Thymus (tissue), 11 donors: Measurements from ENCODE around the gene TSPAN9. TPM values are rescaled to one million over a fixed set of nuclear protein-coding genes. Genes with fewer than 3 reads are reported as not detected.

Source experiments
- DNase-seq, 9 donors: peaks; one replicate each; pipeline ENCODE4 v3.0.0-alpha.2; 2013; ENCODE audit warnings: low spot score in 9 of 9, low read depth in 6 of 9, missing footprints in 1 of 9
- H3K27ac ChIP-seq, 2 donors: one replicate each; pipeline ENCODE4 v1.5.1; 2013; ENCODE audit warnings: control low read depth in 1 of 2, low read depth in 1 of 2, low read length in 1 of 2, mild to moderate bottlenecking in 1 of 2, moderate library complexity in 1 of 2
- H3K27me3 ChIP-seq, 2 donors: one replicate each; pipeline ENCODE4 v1.5.1; 2013; ENCODE audit warnings: low read length in 1 of 2; ENCODE audit not compliant: control insufficient read depth in 2 of 2, insufficient read depth in 1 of 2
- H3K36me3 ChIP-seq, 2 donors: one replicate each; pipeline ENCODE4 v1.5.1; 2013; ENCODE audit warnings: low read length in 1 of 2, mild to moderate bottlenecking in 1 of 2, moderate library complexity in 1 of 2; ENCODE audit not compliant: control insufficient read depth in 2 of 2, insufficient read depth in 2 of 2
- H3K4me1 ChIP-seq, 2 donors: one replicate each; pipeline ENCODE4 v1.5.1; 2013; ENCODE audit warnings: low read length in 2 of 2; ENCODE audit not compliant: control insufficient read depth in 2 of 2, insufficient read depth in 2 of 2
- H3K4me3 ChIP-seq, 2 donors: one replicate each; pipeline ENCODE4 v1.5.1; 2013; ENCODE audit warnings: low read length in 2 of 2, control low read depth in 1 of 2, mild to moderate bottlenecking in 1 of 2
- H3K9me3 ChIP-seq, 2 donors: one replicate each; pipeline ENCODE4 v1.5.1; 2013; ENCODE audit warnings: low read length in 1 of 2, mild to moderate bottlenecking in 1 of 2; ENCODE audit not compliant: control insufficient read depth in 2 of 2, insufficient read depth in 1 of 2
- WGBS: extraction: QIAGEN DNeasy Blood & Tissue Kit; methylation state at CpG from one replicate; pipeline ENCODE4 v1.1.7; 2013; 5-methylcytosine and 5-hydroxymethylcytosine counted together
- polyA plus RNA-seq: library from polyadenylated mRNA; stranded (reverse); fragments of 200-250 nt; gene quantifications from one replicate; pipeline ENCODE4 v1.2.3, GENCODE V29; 2013
- total RNA-seq: library from RNA; stranded (reverse); fragments of 120-200 nt; gene quantifications from one replicate; pipeline ENCODE4 v1.2.4, GENCODE V29; 2013
- donor health status: healthy.

Gene TSPAN9
- total and polyA plus RNA-seq, 2 donors, result 4.9 to 10.2 TPM

DNA sequence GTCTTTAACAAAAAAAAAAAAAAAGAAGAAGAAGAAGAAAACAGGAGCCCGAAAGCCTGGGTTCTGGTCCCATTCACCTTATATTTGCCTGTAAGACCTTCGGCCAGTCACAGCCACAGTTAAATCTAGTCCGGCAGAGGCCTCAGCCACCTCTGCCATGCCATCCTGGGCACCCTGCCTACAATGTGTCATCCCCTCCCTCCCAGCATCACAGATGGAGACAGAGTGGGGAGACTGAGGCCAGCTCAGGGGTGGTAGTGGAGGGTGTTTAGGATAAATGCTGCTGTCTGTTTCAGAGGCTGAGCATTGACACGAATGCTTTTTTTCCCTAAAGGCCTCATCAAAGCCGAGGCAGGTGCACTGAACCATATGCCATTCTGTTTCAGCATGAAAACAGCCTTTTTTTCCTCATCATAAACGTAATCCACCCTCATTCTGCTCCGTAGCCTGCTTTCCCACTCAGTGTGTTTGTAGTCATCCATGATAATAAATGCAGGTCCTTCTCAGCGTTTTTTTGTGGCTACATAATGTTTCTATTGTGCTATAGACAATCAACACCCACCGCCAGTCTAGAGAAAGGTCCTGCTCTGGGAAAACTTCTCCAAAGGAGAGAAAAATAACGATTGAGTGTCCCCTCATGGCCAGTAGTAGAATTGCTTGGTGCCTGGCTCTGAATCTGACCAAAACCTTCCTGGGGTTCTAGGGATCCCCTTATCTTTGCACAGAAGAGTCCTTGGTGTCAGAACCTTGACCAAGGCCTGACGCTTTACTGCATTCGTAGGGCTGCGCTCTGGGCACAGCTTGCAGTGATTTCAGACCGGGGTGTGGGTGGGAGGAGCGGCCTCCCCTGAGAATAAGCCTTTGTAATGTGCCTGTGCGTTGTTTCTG lies 41.1 kb upstream of the TSPAN9 start:
- Histone ChIP-seq H3K27me3 (no peaks in the 10 kb centered on the region), H3K4me1 (no peaks in the 10 kb centered on the region), H3K4me3 (no peak overlapping the region), H3K36me3 (no peaks in the 10 kb centered on the region), H3K27ac (no peak overlapping the region), H3K9me3 (no peaks in the 10 kb centered on the region)
- no peak for DNase-seq
- WGBS, result 90% methylated on average over 16 of the region's 16 CpGs

DNA sequence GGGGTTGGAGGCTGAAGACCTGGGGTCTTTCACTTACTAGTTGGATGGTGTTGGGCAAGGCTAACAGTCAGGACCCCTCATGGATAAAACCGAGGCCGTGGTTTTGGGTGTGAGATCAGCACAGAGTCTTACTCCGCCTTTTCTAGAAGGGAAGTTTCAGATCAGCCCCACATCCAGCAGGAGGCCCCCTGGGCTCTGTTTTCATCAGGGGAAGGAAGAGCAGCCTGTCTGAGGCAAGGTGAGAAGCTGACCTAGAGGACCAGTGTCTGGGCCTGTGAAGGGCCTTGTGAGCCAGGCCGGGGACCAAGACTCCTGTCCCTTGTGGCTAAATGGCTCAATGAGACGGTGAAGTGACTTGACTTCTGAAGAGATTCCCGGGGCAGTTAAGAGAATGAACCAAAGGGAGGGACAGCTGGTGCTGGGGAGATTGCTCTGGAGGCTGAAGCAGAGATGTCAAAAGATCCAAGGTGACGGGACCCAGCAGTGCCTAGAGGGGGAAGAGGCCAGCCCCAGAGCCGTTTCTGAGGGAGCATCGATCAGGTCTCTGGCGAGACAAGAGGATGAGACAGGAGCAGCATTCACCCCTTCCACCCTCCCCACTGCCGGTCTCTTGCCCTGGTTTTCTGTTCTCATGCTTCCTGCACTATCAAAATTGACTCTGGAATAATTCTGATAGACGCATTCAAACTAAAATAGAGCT lies 40.1 kb upstream of the TSPAN9 start:
- H3K27ac ChIP-seq, result no peak overlapping the region
- H3K9me3 ChIP-seq, result no peaks in the 10 kb centered on the region
- no peak for DNase-seq
- no peaks in the 10 kb centered on the region for H3K27me3 ChIP-seq
- H3K36me3 ChIP-seq, result no peaks in the 10 kb centered on the region
- no peak overlapping the region for H3K4me3 ChIP-seq
- H3K4me1 ChIP-seq, result no peaks in the 10 kb centered on the region
- 91% methylated on average over 12 of the region's 12 CpGs for WGBS

DNA sequence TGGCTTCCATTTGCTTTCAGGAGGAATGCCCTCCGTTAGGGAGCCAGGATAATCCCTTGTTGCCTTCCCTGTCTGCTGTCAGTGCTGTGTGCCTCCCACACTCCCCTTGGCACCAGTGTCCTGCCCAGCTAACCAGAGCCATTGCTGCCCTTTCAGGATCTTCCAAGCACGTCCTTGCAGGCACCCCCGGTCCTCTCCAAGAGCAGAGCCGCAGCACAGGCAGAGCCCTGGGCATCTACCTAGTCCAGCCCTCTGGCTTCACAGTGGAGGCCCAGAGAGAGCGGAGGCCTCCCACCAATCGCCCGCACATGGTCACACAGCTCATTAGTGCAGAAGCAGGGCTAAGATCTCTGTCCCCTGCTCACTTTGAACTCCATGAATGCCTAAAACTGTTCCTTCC lies 39.0 kb upstream of the TSPAN9 start:
- no peak overlapping the region for H3K4me3 ChIP-seq
- H3K27me3 ChIP-seq, result peaks cover 0 to 6% of the 10 kb centered on the region in 2 donors
- H3K9me3 ChIP-seq, result no peaks in the 10 kb centered on the region
- no peak overlapping the region for H3K27ac ChIP-seq
- 97% methylated on average over 7 of the region's 7 CpGs for WGBS
- no peak for DNase-seq
- H3K36me3 ChIP-seq, result no peaks in the 10 kb centered on the region
- H3K4me1 ChIP-seq, result no peaks in the 10 kb centered on the region

DNA sequence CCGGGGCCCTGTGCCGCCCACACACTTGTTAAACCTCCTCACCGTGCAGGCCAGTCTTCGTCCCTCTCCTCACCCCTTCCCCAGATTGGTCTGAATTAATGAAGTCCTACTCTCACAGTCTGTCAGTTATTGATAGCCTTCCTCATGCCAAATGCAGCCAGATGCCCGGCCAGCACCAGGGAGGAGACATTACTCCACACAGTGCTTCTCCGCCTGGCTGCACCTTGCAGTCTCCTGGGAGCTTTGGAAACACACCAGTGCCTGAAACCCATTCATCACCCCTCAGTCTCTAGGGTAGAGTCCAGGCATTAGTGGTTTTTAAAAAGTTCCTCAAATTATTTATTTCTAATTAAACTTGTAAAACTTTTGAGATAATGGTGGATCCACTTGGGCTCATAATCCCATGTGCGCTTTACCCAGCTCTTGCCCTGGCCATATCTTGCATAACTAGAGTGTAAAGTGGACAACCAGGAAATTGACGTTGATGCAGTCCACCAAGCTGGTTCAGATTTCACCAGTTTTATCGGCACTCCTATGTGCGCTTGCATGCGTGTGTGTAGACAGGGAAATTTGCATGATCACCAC lies 38.2 kb upstream of the TSPAN9 start:
- no peaks in the 10 kb centered on the region for H3K4me1 ChIP-seq
- DNase-seq, result no peak
- 97% methylated on average over 11 of the region's 11 CpGs for WGBS
- H3K9me3 ChIP-seq, result no peaks in the 10 kb centered on the region
- H3K4me3 ChIP-seq, result no peak overlapping the region
- no peak overlapping the region for H3K27ac ChIP-seq
- no peaks in the 10 kb centered on the region for H3K36me3 ChIP-seq
- peaks cover 0 to 9% of the 10 kb centered on the region in 2 donors for H3K27me3 ChIP-seq

DNA sequence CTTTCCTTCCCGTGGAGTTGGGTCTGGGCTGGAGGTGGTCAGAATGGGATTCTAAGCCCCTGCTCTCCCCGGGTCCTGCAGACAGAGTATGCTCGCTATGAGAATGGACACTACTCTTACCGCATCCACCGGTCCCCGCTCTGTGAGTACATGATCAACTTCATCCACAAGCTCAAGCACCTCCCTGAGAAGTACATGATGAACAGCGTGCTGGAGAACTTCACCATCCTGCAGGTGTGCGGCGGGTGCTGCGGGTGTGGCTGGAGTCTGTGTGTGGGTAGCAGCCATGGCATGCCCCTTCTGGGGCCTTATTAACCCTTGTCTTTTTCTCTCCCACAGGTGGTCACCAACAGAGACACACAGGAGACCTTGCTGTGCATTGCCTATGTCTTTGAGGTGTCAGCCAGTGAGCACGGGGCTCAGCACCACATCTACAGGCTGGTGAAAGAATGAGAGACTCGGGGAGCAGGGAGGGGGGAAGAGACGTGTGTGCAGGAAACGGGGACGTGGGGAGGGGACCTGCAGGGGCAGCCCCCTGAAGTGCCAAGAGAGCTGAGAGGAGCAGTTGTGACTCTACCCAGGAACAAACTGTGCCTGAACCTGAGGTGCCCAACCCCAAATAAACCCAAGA lies 37.0 kb upstream of the TSPAN9 start:
- DNase-seq, result no peak
- WGBS, result 92% methylated on average over 15 of the region's 15 CpGs

DNA sequence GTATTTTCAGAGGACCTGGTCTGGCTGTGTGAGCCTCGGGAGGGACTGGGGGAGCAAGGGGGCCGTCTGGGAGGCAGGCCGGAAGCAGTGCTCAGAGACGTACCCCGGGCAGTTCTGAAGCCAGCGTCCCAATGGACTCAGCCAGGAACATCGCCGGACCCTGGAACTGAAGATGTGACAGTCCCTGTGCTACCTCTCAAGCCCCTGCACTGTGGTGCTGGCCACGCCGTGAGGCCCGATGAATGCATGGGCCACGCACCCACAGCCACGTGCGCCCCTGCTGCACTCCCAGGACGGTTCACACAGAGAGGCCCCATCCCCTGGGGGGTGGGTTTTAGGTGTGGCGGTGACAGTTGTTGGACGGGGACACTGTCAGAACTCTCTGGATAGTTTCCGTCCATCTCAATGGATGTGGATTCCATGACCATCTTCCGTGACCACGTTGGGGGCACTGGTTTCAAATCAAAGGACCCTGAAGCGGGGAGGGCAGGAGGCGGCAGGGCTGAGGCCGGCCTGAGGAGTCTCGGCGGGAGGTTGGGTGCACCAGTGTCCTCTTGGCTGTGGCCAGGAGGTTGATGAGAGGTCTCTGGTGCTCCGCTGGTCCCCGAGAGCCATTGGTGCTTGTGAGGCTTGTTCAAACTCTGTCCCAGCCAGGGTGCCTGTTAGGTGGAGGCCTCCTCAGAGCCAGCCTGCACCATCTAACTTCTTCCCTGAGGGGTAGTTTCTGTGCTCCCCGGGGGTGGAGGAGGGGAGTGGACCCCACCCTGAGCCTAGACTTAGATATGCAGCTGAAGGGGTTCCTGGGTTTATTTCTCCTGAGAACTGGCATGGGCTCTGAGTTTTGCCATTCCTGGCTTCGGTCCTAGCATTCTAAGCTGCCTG lies 36.3 kb upstream of the TSPAN9 start:
- no peak overlapping the region for H3K27ac ChIP-seq
- H3K36me3 ChIP-seq, result no peaks in the 10 kb centered on the region
- no peak for DNase-seq
- 95% methylated on average over 29 of the region's 29 CpGs for WGBS
- H3K4me1 ChIP-seq, result no peaks in the 10 kb centered on the region
- H3K4me3 ChIP-seq, result no peak overlapping the region
- peaks cover 0 to 9% of the 10 kb centered on the region in 2 donors for H3K27me3 ChIP-seq
- H3K9me3 ChIP-seq, result no peaks in the 10 kb centered on the region

More for the DNA sequence above, 37.0 kb upstream of the TSPAN9 start:
- H3K9me3 ChIP-seq, result no peaks in the 10 kb centered on the region
- H3K4me1 ChIP-seq, result no peaks in the 10 kb centered on the region
- H3K27me3 ChIP-seq, result peaks cover 0 to 9% of the 10 kb centered on the region in 2 donors
- no peaks in the 10 kb centered on the region for H3K36me3 ChIP-seq
- no peak overlapping the region for H3K4me3 ChIP-seq
- no peak overlapping the region for H3K27ac ChIP-seq

DNA sequence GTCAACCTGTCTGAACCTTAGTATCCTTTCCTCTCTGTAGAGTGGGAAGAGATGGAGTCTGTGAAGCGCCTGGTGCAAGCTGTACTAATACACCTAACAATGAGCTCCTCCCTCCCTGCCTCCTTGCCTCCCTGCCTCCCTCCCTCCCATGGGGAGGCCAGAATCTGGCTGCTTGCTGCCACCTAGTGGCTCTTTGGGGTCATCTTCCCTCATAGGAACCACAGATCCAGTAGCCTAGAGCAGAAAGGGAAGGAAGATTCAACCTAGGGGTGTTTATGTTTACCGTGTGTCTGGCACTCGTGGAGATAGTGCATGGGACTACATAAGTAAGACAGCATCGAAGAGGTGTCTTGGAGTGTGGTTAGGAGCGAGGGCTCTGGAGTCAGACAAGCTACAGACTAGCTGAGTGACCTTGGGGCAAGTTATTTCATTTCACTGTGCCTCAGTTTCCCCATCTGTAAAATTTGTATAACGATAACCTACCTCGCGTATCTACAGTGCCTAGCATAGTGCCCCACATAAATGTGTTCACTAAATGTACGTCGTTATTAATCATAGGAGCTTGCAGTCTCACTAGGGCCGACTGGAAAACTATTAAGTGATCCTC lies 35.5 kb upstream of the TSPAN9 start:
- no peaks in the 10 kb centered on the region for H3K9me3 ChIP-seq
- WGBS, result 70% methylated on average over 11 of the region's 11 CpGs
- no peak overlapping the region for H3K27ac ChIP-seq
- H3K36me3 ChIP-seq, result no peaks in the 10 kb centered on the region
- peaks cover 0 to 9% of the 10 kb centered on the region in 2 donors for H3K27me3 ChIP-seq
- H3K4me1 ChIP-seq, result no peaks in the 10 kb centered on the region
- DNase-seq, result peak; percentile 24 to 73 (median 48)
- no peak overlapping the region for H3K4me3 ChIP-seq

DNA sequence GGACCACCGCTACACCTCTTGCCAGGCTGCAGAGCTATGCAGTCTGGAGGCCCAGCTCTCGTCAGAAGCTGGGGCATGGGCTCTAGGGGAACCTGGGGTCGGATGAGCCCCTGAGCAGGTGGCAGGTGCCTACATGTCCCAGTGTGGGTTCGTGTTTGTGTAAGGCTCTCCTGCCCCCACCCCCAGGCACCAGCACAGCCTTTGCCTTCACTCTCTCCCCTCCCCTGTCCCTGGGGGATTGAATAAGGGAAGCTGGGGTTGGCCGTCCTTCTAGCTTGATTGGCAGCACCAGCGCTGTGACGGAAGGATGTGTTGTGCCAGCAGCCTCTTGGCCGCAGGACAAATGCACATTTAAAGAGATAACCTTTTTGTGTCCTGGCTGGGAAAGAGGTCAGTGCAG lies 34.8 kb upstream of the TSPAN9 start:
- no peak overlapping the region for H3K27ac ChIP-seq
- H3K9me3 ChIP-seq, result no peaks in the 10 kb centered on the region
- 22% methylated on average over 8 of the region's 8 CpGs for WGBS
- no peak overlapping the region for H3K4me3 ChIP-seq
- H3K4me1 ChIP-seq, result no peaks in the 10 kb centered on the region
- H3K27me3 ChIP-seq, result peaks cover 0 to 9% of the 10 kb centered on the region in 2 donors
- H3K36me3 ChIP-seq, result no peaks in the 10 kb centered on the region
- no peak for DNase-seq
